Measurements from ENCODE around the gene THOC7. TPM values are rescaled to one million over a fixed set of nuclear protein-coding genes. Genes with fewer than 3 reads are reported as not detected.

Gene THOC7
- polyA plus RNA-seq, 1 donor from 2014 or later: 78.3 TPM

- Histone ChIP-seq H4K20me1 (ENCODE audit: insufficient read depth) (no peaks in the 10 kb centered on the region), H3K4me2 (ENCODE audit: low read length) (no peak overlapping the region), H3K79me2 (replicated peaks; ENCODE audit: insufficient read depth, low read length) (no peaks in the 10 kb centered on the region), H3K9ac (ENCODE audit: low read length) (no peak overlapping the region), H3K27me3 (ENCODE audit: insufficient read depth, low read depth, low read length) (no peaks in the 10 kb centered on the region), H3K27ac (ENCODE audit: low read length) (no peak overlapping the region), H3F3A (ENCODE audit: insufficient read depth, low read length, poor library complexity, severe bottlenecking) (no peaks in the 10 kb centered on the region), H3K36me3 (ENCODE audit: insufficient read depth, low read length) (peaks cover 5% of the 10 kb centered on the region), H3K4me3 (ENCODE audit: low read length) (no peak overlapping the region), H3K9me2 (ENCODE audit: insufficient read depth, low read length) (no peaks in the 10 kb centered on the region), H2AFZ (ENCODE audit: low read depth, low read length) (no peak overlapping the region), H3K9me3 (ENCODE audit: low read length) (no peaks in the 10 kb centered on the region)
- TF ChIP-seq CTCF (IDR thresholded peaks at IDR 0.05; ENCODE audit: poor library complexity, severe bottlenecking): no peak
- no peak for TF ChIP-seq REST (IDR thresholded peaks at IDR 0.05; ENCODE audit: borderline replicate concordance)
- TF ChIP-seq EP300 (conservative IDR thresholded peaks at IDR 0.05; ENCODE audit: poor library complexity, severe bottlenecking): no peak
- no peak for TF ChIP-seq TAF1 (IDR thresholded peaks at IDR 0.05; ENCODE audit: low read depth)
- no peak for TF ChIP-seq EZH2 (IDR thresholded peaks at IDR 0.05; ENCODE audit: borderline replicate concordance, insufficient read depth, low read length, poor library complexity, severe bottlenecking)
- no peak for TF ChIP-seq MXI1 (conservative IDR thresholded peaks at IDR 0.05; ENCODE audit: poor library complexity, severe bottlenecking)
- no peak for TF ChIP-seq POLR2AphosphoS5 (IDR thresholded peaks at IDR 0.05)
- TF ChIP-seq RAD21 (conservative IDR thresholded peaks at IDR 0.05): no peak
- TF ChIP-seq SMC3 (conservative IDR thresholded peaks at IDR 0.05; ENCODE audit: poor library complexity): no peak
Observed at GRCh38 chr3:63832395-63832794, 31.2 kb downstream of the THOC7 start.

GRCh38 chr3:63830526-63830925, 33.1 kb downstream of the THOC7 start:
- Histone ChIP-seq H3K79me2 (replicated peaks; ENCODE audit: insufficient read depth, low read length) (no peaks in the 10 kb centered on the region), H3K27ac (ENCODE audit: low read length) (no peak overlapping the region), H3K4me2 (ENCODE audit: low read length) (no peak overlapping the region), H2AFZ (ENCODE audit: low read depth, low read length) (no peak overlapping the region), H3K9ac (ENCODE audit: low read length) (no peak overlapping the region), H3K9me3 (ENCODE audit: low read length) (no peaks in the 10 kb centered on the region), H3K9me2 (ENCODE audit: insufficient read depth, low read length) (no peaks in the 10 kb centered on the region), H3K4me3 (ENCODE audit: low read length) (no peak overlapping the region), H3K27me3 (ENCODE audit: insufficient read depth, low read depth, low read length) (no peaks in the 10 kb centered on the region), H4K20me1 (ENCODE audit: insufficient read depth) (no peaks in the 10 kb centered on the region), H3K36me3 (ENCODE audit: insufficient read depth, low read length) (peaks cover 5% of the 10 kb centered on the region), H3F3A (ENCODE audit: insufficient read depth, low read length, poor library complexity, severe bottlenecking) (no peaks in the 10 kb centered on the region)
- no peak for TF ChIP-seq SMC3 (conservative IDR thresholded peaks at IDR 0.05; ENCODE audit: poor library complexity)
- no peak for TF ChIP-seq EZH2 (IDR thresholded peaks at IDR 0.05; ENCODE audit: borderline replicate concordance, insufficient read depth, low read length, poor library complexity, severe bottlenecking)
- no peak for TF ChIP-seq TAF1 (IDR thresholded peaks at IDR 0.05; ENCODE audit: low read depth)
- TF ChIP-seq REST (IDR thresholded peaks at IDR 0.05; ENCODE audit: borderline replicate concordance): no peak
- no peak for TF ChIP-seq EP300 (conservative IDR thresholded peaks at IDR 0.05; ENCODE audit: poor library complexity, severe bottlenecking)
- no peak for TF ChIP-seq POLR2AphosphoS5 (IDR thresholded peaks at IDR 0.05)
- no peak for TF ChIP-seq MXI1 (conservative IDR thresholded peaks at IDR 0.05; ENCODE audit: poor library complexity, severe bottlenecking)
- no peak for TF ChIP-seq RAD21 (conservative IDR thresholded peaks at IDR 0.05)
- no peak for TF ChIP-seq CTCF (IDR thresholded peaks at IDR 0.05; ENCODE audit: poor library complexity, severe bottlenecking)

Measured in neural cell (in vitro differentiated cells).